Measurements from ENCODE around the gene JPT2. TPM values are rescaled to one million over a fixed set of nuclear protein-coding genes. Genes with fewer than 3 reads are reported as not detected.

JPT2 gene
- total RNA-seq, 6 experiments from 2014 or later = 71.7 to 92.9 (median 80.8) TPM

DNA sequence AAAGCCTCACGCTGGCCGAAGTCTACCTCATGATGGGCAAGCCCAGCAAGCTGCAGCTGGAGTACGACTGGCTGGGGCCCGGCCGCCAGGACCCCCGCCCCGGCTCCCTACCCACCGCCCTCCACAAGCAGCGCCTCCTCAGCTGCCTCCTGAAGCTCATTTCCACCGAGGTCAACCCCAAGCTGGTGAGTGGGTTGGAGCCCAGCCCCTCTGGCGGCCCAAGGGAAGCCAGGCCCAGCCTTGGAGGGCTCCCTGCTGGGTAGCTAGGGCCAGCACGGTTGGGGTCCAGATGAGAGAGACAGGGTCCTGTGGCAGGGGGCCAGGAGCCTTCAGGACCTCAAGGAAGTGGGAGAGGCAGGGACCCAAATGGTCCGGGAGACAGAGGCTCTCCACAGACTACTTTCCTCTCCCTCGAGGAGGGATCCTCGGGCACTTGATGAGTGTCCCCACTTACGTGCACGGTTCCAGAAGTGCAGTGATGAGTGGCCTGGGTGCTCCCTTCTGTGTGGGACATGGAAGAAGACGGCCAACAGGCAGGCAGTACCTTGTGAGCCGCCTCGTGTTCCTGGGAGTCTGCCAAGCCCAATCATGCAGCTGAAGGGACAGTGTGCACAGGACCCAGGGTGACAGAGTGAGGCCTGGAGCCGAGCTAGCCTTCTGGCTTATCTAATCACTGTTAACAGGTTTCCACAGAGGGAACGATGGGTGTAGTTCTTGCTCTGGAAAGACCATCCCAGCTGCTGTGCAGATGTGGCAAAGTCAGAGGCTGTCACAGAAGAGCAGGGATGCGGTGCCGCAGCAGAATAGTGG lies 21.1 kb upstream of the JPT2 start:
- no peaks in the 10 kb centered on the region for H3K4me1 Mint-ChIP-seq (ENCODE audit: low read depth)
- no peak overlapping the region for H3K4me3 Mint-ChIP-seq
- TF ChIP-seq CTCF (IDR thresholded peaks at IDR 0.05) = no peak
- H3K36me3 Mint-ChIP-seq (ENCODE audit: low read depth) = peaks cover 18% of the 10 kb centered on the region
- H3K27ac Mint-ChIP-seq = no peak overlapping the region
- no peak for DNase-seq
- no peaks in the 10 kb centered on the region; the same call in 1 of the 2 replicates for H3K9me3 Mint-ChIP-seq
- no peaks in the 10 kb centered on the region; the same call in 1 of the 2 replicates for H3K27me3 Mint-ChIP-seq (ENCODE audit: insufficient read depth)

DNA sequence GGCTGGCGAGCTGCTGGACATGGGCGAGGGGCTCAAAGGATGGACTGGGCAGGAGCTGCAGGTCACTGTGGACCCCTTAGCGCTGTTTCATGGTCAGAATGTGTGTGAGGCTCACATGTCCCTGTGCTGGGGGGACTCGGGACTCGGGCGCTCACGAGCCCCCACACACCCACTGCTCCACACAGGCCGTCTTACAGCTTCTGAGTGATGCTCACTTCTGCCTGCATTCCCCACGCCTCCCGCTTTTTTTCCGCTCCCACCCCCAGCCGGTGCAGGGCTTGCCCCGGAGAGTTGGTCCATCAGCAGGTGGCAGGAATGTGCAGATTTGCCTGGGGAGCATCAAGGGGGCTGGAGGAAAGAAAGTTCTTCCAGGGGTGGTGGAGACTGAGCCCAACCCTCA lies 20.2 kb upstream of the JPT2 start:
- no peaks in the 10 kb centered on the region for H3K4me1 Mint-ChIP-seq (ENCODE audit: low read depth)
- peaks cover 19% of the 10 kb centered on the region for H3K36me3 Mint-ChIP-seq (ENCODE audit: low read depth)
- DNase-seq = no peak
- no peak for TF ChIP-seq CTCF (IDR thresholded peaks at IDR 0.05)
- no peaks in the 10 kb centered on the region for H3K9me3 Mint-ChIP-seq
- no peak overlapping the region for H3K27ac Mint-ChIP-seq
- H3K27me3 Mint-ChIP-seq (ENCODE audit: insufficient read depth) = no peaks in the 10 kb centered on the region; the same call in 1 of the 2 replicates
- no peak overlapping the region for H3K4me3 Mint-ChIP-seq

DNA sequence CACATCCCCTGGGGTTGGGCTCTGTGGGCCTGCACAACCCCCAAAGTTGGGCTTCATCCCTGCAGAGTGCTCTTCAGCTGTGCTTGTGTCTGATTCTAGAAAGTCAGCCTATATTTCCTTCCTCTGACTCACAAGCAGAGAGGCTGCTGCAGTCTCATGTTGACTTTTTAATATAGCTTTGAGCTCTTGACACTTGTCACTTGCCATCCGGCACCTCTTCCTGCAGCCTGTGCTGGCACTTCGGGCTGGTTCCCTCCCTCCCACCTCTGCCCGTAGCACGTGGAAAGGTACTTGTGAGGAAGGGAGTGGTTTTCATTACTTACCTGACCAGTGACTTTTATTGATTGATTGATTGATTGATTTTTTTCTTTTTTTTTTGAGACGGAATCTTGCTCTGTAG lies 19.0 kb upstream of the JPT2 start:
- no peak overlapping the region for H3K27ac Mint-ChIP-seq
- H3K9me3 Mint-ChIP-seq = no peaks in the 10 kb centered on the region
- no peak overlapping the region for H3K4me3 Mint-ChIP-seq

GRCh38 chr16:1661826-1662225 lies 16.3 kb upstream of the JPT2 start:
- H3K9me3 Mint-ChIP-seq = no peaks in the 10 kb centered on the region
- no peak overlapping the region for H3K27ac Mint-ChIP-seq
- TF ChIP-seq CTCF (IDR thresholded peaks at IDR 0.05) = no peak
- H3K4me1 Mint-ChIP-seq (ENCODE audit: low read depth) = no peaks in the 10 kb centered on the region
- DNase-seq = no peak
- no peaks in the 10 kb centered on the region; the same call in 1 of the 2 replicates for H3K27me3 Mint-ChIP-seq (ENCODE audit: insufficient read depth)
- peaks cover 18% of the 10 kb centered on the region for H3K36me3 Mint-ChIP-seq (ENCODE audit: low read depth)
- no peak overlapping the region for H3K4me3 Mint-ChIP-seq

More for the DNA sequence above, 19.0 kb upstream of the JPT2 start:
- no peak for DNase-seq
- H3K4me1 Mint-ChIP-seq (ENCODE audit: low read depth) = no peaks in the 10 kb centered on the region
- peaks cover 25% of the 10 kb centered on the region for H3K36me3 Mint-ChIP-seq (ENCODE audit: low read depth)
- no peak for TF ChIP-seq CTCF (IDR thresholded peaks at IDR 0.05)
- H3K27me3 Mint-ChIP-seq (ENCODE audit: insufficient read depth) = no peaks in the 10 kb centered on the region; the same call in 1 of the 2 replicates

DNA sequence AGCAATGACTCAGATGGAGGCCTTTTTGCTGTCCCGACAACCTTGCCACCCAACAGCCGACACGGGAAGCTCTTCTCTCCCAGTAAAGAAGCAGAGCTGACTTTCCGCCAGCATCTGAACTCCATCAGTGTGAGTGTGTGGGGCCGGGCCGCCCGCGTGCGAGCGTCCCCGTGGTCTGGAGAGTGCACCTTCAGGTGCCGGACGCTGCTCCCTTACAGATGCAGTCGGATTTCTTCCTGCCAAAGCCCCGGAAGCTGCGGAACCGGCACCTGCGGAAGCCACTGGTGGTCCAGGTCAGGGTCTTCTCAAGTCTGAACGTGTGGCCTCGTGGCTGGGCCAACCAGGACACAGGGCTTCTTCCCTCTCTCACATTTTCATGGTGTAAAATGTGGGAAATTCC lies 15.5 kb upstream of the JPT2 start:
- no peaks in the 10 kb centered on the region for H3K9me3 Mint-ChIP-seq
- no peak for TF ChIP-seq CTCF (IDR thresholded peaks at IDR 0.05)
- H3K27ac Mint-ChIP-seq = no peak overlapping the region
- peaks cover 18% of the 10 kb centered on the region for H3K36me3 Mint-ChIP-seq (ENCODE audit: low read depth)
- H3K27me3 Mint-ChIP-seq (ENCODE audit: insufficient read depth) = no peaks in the 10 kb centered on the region; the same call in 1 of the 2 replicates
- no peak for DNase-seq
- H3K4me1 Mint-ChIP-seq (ENCODE audit: low read depth) = no peaks in the 10 kb centered on the region
- no peak overlapping the region for H3K4me3 Mint-ChIP-seq
